Neural crest cell (in vitro differentiated cells): ENCODE measurements around the gene PIP5K1B. TPM values are rescaled to one million over a fixed set of nuclear protein-coding genes. Genes with fewer than 3 reads are reported as not detected.

Experiments
- DNase-seq: peaks from one replicate; pipeline ENCODE4 v3.0.0; 2021; ENCODE audit warnings: low read depth, mixed read lengths, low spot score
- H3K27ac Mint-ChIP-seq: one replicate; pipeline ENCODE4 v1.8.0; 2021; ENCODE audit warnings: mild to moderate bottlenecking, mixed read lengths; ENCODE audit not compliant: unreplicated experiment
- H3K27me3 Mint-ChIP-seq: 2 replicates; pipeline ENCODE4 v1.8.0; 2021; ENCODE audit warnings: low read depth, mild to moderate bottlenecking, mixed read lengths
- H3K36me3 Mint-ChIP-seq: 2 replicates; pipeline ENCODE4 v1.8.0; 2021; ENCODE audit warnings: low read depth, mild to moderate bottlenecking, mixed read lengths
- H3K4me1 Mint-ChIP-seq: 2 replicates; pipeline ENCODE4 v1.8.0; 2021; ENCODE audit warnings: mixed read lengths
- H3K4me3 Mint-ChIP-seq: one replicate; pipeline ENCODE4 v1.8.0; 2021; ENCODE audit warnings: mild to moderate bottlenecking, mixed read lengths
- H3K9me3 Mint-ChIP-seq: 2 replicates; pipeline ENCODE4 v1.8.0; 2021; ENCODE audit warnings: mixed read lengths
- total RNA-seq: library from RNA; stranded (reverse); gene quantifications from 2 replicates; pipeline ENCODE4 v1.2.1, GENCODE V29; 2021
- TF ChIP-seq, protein P1 (sequence below): fragments of 200-600 bp; sonication (generic); conservative IDR thresholded peaks from 2 replicates; pipeline ENCODE4 v1.5.0; 2021; ENCODE audit warnings: antibody characterized with exemption, mild to moderate bottlenecking

PIP5K1B gene
- total RNA-seq, 1 donor from 2014 or later: 5.9 TPM

DNA sequence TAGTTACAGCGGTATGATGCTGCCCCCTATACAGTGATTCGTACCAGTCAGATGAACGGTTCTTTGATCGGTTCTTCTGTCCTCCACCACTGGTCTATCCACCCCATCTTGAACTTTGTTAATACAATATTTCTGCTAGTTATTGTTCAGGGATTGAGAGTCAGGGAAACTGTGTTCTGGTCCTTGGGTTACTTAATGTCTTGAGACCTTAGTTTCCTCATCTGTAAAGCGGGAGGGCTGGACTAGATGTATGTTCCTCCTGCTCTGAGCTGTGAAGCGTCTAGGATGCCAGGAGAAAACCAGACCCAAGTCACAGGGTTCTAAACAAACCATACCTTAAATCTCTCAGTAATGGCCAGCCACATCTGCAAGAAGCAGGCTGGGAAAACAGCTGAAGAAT lies 1.4 kb upstream of the PIP5K1B start:
- H3K27me3 Mint-ChIP-seq: peaks cover 70% of the 10 kb centered on the region
- no peak for DNase-seq
- no peaks in the 10 kb centered on the region for H3K9me3 Mint-ChIP-seq
- H3K27ac Mint-ChIP-seq: no peak overlapping the region
- peak overlapping the region; percentile 86 for H3K4me3 Mint-ChIP-seq
- peaks cover 24% of the 10 kb centered on the region for H3K4me1 Mint-ChIP-seq
- no peaks in the 10 kb centered on the region for H3K36me3 Mint-ChIP-seq
- TF ChIP-seq, protein P1, sequence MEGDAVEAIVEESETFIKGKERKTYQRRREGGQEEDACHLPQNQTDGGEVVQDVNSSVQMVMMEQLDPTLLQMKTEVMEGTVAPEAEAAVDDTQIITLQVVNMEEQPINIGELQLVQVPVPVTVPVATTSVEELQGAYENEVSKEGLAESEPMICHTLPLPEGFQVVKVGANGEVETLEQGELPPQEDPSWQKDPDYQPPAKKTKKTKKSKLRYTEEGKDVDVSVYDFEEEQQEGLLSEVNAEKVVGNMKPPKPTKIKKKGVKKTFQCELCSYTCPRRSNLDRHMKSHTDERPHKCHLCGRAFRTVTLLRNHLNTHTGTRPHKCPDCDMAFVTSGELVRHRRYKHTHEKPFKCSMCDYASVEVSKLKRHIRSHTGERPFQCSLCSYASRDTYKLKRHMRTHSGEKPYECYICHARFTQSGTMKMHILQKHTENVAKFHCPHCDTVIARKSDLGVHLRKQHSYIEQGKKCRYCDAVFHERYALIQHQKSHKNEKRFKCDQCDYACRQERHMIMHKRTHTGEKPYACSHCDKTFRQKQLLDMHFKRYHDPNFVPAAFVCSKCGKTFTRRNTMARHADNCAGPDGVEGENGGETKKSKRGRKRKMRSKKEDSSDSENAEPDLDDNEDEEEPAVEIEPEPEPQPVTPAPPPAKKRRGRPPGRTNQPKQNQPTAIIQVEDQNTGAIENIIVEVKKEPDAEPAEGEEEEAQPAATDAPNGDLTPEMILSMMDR: no peak

DNA sequence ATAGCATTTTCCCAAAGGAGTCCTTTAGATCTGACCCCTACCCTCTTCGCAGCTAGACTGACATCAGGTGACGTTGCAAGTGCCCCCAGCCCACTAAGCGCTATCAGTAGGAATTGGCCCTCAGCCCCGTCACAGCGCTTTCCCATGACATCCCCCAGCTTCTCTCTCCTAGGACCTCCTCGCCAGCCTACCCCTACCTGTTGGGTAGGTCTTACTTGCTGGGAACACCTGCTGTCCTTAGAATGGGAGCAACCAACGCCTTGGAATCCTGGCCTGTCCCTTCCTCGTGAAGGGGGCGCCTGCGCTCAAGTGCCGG lies 584 bp upstream of the PIP5K1B start:
- Mint-ChIP-seq H3K27ac (no peak overlapping the region), H3K4me3 (peak overlapping the region; percentile 86), H3K9me3 (no peaks in the 10 kb centered on the region), H3K4me1 (peaks cover 24% of the 10 kb centered on the region), H3K36me3 (no peaks in the 10 kb centered on the region), H3K27me3 (peaks cover 73% of the 10 kb centered on the region)
- TF ChIP-seq, protein P1: no peak
- DNase-seq: no peak

DNA sequence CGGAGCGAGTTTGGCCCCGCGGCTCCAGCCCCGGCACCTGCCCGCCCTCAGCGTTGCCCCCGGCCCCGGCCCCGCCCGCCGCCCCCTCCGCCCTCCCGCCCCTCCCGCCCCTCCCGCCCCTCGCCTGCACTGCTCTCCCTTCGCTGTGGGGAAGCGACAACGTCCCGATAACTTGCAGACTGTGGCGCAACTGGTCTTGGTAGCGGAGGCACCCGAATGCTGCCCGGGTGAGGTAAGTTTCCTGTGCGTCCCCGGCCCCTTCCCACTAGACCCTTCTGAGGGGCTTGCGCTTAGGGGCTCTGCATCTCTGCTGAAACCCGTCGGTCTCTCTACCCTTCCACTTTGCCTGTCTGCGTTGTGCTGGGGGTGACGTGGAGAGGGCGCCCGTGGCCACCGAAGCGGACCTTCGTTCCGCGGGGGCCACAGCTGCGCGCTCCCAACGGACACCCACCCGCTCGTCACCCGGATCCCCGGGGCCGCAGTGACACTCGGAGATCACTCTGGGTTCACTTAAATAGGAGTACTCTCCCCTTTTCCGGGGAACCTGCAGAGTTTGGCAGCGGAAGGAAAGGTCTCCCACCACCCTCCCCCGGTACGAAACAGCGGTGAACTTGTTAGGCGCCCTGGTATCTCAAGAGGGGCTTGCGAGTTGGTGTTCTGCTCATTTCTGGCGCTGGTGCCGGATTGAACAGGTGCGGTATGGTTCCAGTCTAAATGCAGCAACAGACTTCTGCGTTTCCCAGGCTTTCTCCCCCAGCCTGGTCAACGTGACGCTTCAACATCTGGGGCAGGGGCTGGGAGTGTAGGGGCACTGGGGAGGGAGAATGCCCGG lies 707 bp downstream of the PIP5K1B start:
- H3K27ac Mint-ChIP-seq: no peak overlapping the region
- H3K27me3 Mint-ChIP-seq: peaks cover 77% of the 10 kb centered on the region
- H3K9me3 Mint-ChIP-seq: no peaks in the 10 kb centered on the region
- H3K4me3 Mint-ChIP-seq: peak overlapping the region; percentile 95
- peak; percentile 22 for DNase-seq
- H3K4me1 Mint-ChIP-seq: peaks cover 31% of the 10 kb centered on the region
- H3K36me3 Mint-ChIP-seq: no peaks in the 10 kb centered on the region
- TF ChIP-seq, protein P1: no peak

DNA sequence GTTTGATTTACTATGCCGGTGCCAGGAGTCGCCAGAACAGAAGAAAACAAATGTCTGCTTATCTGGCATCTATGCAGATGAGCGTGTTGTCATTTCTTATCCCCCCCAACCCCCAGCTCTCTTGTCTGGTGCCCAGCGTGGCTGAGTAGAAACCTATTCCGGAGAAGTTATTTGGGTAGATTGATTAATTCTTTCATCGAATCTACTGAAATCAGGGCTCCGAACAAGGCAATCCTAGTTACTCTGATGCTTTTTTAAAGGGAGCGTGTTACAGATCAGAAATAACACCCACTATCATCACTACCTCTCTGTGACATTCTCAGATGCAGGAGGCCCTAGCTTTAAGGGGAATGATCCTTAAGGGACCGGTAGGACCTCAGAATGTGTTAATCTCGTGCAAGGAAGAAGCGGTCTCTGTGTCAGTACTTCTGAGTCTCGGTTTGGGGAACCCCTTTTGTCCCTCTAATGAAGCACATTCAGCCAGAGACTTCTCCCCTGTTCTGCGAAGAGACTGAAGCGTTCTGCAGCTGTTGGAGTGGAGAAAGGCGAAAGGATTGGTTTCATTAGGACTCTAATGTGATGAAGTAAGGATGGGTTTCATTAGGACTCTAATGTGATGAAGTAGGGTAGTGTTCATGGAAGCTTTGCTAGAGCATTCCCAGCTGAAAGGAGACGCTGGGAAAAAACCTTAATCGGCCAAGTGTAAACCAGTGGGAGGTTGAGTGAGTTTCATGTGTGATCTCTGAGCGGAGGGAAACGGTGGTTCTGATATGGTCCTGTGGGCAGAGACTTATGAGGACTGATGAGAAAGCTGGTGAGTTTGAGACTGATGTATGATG lies 1.5 kb downstream of the PIP5K1B start:
- no peak for DNase-seq
- Mint-ChIP-seq H3K9me3 (no peaks in the 10 kb centered on the region), H3K27me3 (peaks cover 71% of the 10 kb centered on the region), H3K36me3 (no peaks in the 10 kb centered on the region), H3K27ac (no peak overlapping the region), H3K4me3 (peak overlapping the region; percentile 95), H3K4me1 (peaks cover 34% of the 10 kb centered on the region)
- TF ChIP-seq, protein P1: no peak

DNA sequence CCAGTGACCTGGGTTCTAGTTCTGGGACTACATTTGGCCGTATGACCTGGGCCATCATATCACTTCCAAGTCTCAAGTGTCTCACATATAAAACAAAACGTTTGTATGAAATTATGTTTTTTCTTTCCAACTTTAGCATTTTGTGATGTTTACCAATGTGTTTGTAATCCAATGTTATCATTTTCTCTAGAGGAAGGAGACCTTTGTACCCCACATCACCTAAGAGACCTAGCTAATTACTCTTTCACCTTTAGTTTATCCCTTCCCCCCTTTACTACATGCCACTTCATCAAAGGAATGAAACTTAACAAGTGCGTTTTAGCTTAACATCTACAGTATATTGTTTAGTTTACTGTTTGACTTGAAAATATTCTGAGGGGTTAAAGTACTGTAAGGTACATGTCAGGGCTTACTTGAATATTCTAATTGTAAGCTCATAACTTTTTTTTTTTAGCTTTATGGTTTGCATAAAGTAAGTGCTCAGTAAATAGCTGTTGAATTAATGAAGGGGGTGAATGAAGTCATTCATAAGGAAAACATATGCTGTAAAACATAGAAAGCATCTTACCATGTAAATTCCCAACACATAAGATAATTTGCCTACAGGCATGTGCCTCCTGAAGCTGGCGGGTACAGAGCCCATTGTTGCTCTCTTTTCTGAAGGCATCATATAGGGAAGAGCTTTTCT lies 2.9 kb downstream of the PIP5K1B start:
- Mint-ChIP-seq H3K36me3 (peaks cover 4% of the 10 kb centered on the region), H3K4me1 (peaks cover 34% of the 10 kb centered on the region), H3K27ac (no peak overlapping the region), H3K4me3 (peak overlapping the region; percentile 10), H3K9me3 (no peaks in the 10 kb centered on the region), H3K27me3 (peaks cover 71% of the 10 kb centered on the region)
- no peak for DNase-seq
- TF ChIP-seq, protein P1: no peak
